ENCODE data around the gene CLHC1. TPM values are rescaled to one million over a fixed set of nuclear protein-coding genes. Genes with fewer than 3 reads are reported as not detected.

CLHC1 gene
- total and polyA plus RNA-seq, 2 of the 8 experiments (the other 6 are each of a cell fraction or from before 2014, with no cell fraction given): 2.6 to 10.8 TPM

GRCh38 chr2:55147531-55147930 is 84.6 kb downstream of the CLHC1 start:
- DNase-seq (ENCODE audit: low read depth in 1 of 2, low spot score in 2 of 2): no peak
- H3K18ac ChIP-seq (ENCODE audit: extremely low read depth, low read length): no peak overlapping the region
- no peaks in the 10 kb centered on the region for H3K9me3 ChIP-seq (ENCODE audit: insufficient read depth in 2 of 2, low read depth in 1 of 2, low read length in 1 of 2)
- no peak overlapping the region for H2AFZ ChIP-seq (ENCODE audit: low read length)
- H3K4me1 ChIP-seq (replicated peaks in 1 of 4; ENCODE audit: control insufficient read depth in 3 of 4, insufficient read depth in 4 of 4, low read length in 3 of 4): no peaks in the 10 kb centered on the region
- H3K9ac ChIP-seq (replicated peaks in 1 of 4; ENCODE audit: extremely low read depth in 1 of 4, low read depth in 3 of 4, low read length in 3 of 4): no peak overlapping the region
- 88% methylated on average over 3 of the region's 3 CpGs; no CpG with 5 or more reads in 1 of the 2 experiments for WGBS, 2 experiments (ENCODE audit: extremely low coverage in 1 of 2, insufficient coverage in 1 of 2, insufficient read length in 1 of 2, insufficient replicate concordance in 2 of 2, low coverage in 1 of 2, low lambda C conversion rate in 2 of 2, missing lambda C conversion rate in 1 of 2)
- no peak overlapping the region for H2BK15ac ChIP-seq (ENCODE audit: low read length)
- H2BK5ac ChIP-seq (ENCODE audit: low read depth, low read length): no peak overlapping the region
- H4K91ac ChIP-seq (replicated peaks; ENCODE audit: insufficient read length, low read length): no peak overlapping the region
- no peaks in the 10 kb centered on the region for H3K79me1 ChIP-seq (ENCODE audit: low read depth, low read length)
- H3K27me3 ChIP-seq (replicated peaks in 1 of 4; ENCODE audit: control insufficient read depth in 3 of 4, extremely low read depth in 1 of 4, insufficient read depth in 3 of 4, low read length in 3 of 4): no peaks in the 10 kb centered on the region
- FAIRE-seq: no peak
- no peak overlapping the region for H3K4me3 ChIP-seq (ENCODE audit: extremely low read depth in 1 of 4, insufficient read depth in 2 of 4, low read depth in 3 of 4, low read length in 4 of 4)
- H4K20me1 ChIP-seq (replicated peaks in 1 of 2; ENCODE audit: control insufficient read depth in 1 of 2, insufficient read depth in 2 of 2, low read length in 2 of 2): no peaks in the 10 kb centered on the region
- no peak overlapping the region for H3K4me2 ChIP-seq (ENCODE audit: insufficient read depth in 1 of 2, low read depth in 2 of 2, low read length in 2 of 2)
- CTCF ChIA-PET (ENCODE audit: partially characterized antibody): no interaction called here
- no peak overlapping the region for H2AK5ac ChIP-seq (ENCODE audit: low read depth, low read length)
- no peaks in the 10 kb centered on the region for H3K23me2 ChIP-seq (ENCODE audit: low read depth, low read length)
- no peak overlapping the region for H2BK120ac ChIP-seq (replicated peaks; ENCODE audit: low read depth, low read length)
- no peak overlapping the region for H3K14ac ChIP-seq (ENCODE audit: insufficient read length)
- H4K5ac ChIP-seq (ENCODE audit: insufficient read length, low read depth, low read length): no peak overlapping the region
- H3K56ac ChIP-seq (replicated peaks; ENCODE audit: insufficient read length, low read depth, low read length): no peak overlapping the region
- H3K4ac ChIP-seq (replicated peaks; ENCODE audit: insufficient read length, low read depth, low read length): no peak overlapping the region
- no peaks in the 10 kb centered on the region for H3K79me2 ChIP-seq (ENCODE audit: control insufficient read depth in 1 of 2, insufficient read depth in 2 of 2, low read length in 2 of 2)
- no peak overlapping the region for H3K23ac ChIP-seq (ENCODE audit: insufficient read length)
- H4K8ac ChIP-seq (ENCODE audit: extremely low read depth, insufficient read depth, low read length): no peak overlapping the region
- no peaks in the 10 kb centered on the region for H3K36me3 ChIP-seq (ENCODE audit: control insufficient read depth in 2 of 4, insufficient read depth in 4 of 4, low read length in 3 of 4)
- TF ChIP-seq CBX8 (IDR thresholded peaks at IDR 0.05; ENCODE audit: borderline replicate concordance, low read depth, low read length) (no peak), BCL11A (IDR thresholded peaks at IDR 0.05; ENCODE audit: low read depth in 2 of 2, low read length in 2 of 2) (no peak), BACH1 (IDR thresholded peaks at IDR 0.05; ENCODE audit: low read length) (no peak), ZNF274 (IDR thresholded peaks at IDR 0.05; ENCODE audit: borderline replicate concordance, extremely low read depth, low read length) (no peak), EGR1 (IDR thresholded peaks at IDR 0.05; ENCODE audit: borderline replicate concordance, low read depth, low read length) (no peak), RNF2 (IDR thresholded peaks at IDR 0.05; ENCODE audit: borderline replicate concordance, low read depth, low read length, missing control alignments, poor library complexity, severe bottlenecking) (no peak), SRF (IDR thresholded peaks at IDR 0.05; ENCODE audit: low read depth, low read length) (no peak), ASH2L (IDR thresholded peaks at IDR 0.05; ENCODE audit: low read length) (no peak), TEAD4 (IDR thresholded peaks at IDR 0.05; ENCODE audit: low read depth, low read length) (no peak), BRCA1 (IDR thresholded peaks at IDR 0.05; ENCODE audit: low read depth, low read length) (no peak), SAP30 (IDR thresholded peaks at IDR 0.05; ENCODE audit: insufficient read depth, insufficient replicate concordance, low read length) (no peak), NANOG (IDR thresholded peaks at IDR 0.05; ENCODE audit: insufficient read depth, low read depth, low read length, poor library complexity, severe bottlenecking) (no peak), CEBPB (IDR thresholded peaks at IDR 0.05; ENCODE audit: low read depth, low read length) (no peak), E2F6 (IDR thresholded peaks at IDR 0.05) (no peak)
- no peak overlapping the region for H3K27ac ChIP-seq (ENCODE audit: low read depth, low read length)
- H2BK12ac ChIP-seq (ENCODE audit: low read depth, low read length): no peak overlapping the region
- POLR2A ChIA-PET (ENCODE audit: partially characterized antibody): interaction anchor here (2.4 kb wide), 1 partner anchor 13 kb away, joined by 11 read pairs; no protein-coding TSS in a partner anchor
- no peak overlapping the region for H2BK20ac ChIP-seq (ENCODE audit: low read length)
